OCI-M2 (cell line): Measurements from ENCODE around the gene SURF1.

ENCODE experiments used
- DNase-seq: peaks from one replicate; lab custom pipeline; 2025; ENCODE audit not compliant: unreplicated experiment; lab: John Stamatoyannopoulos, UW

Gene SURF1

DNA sequence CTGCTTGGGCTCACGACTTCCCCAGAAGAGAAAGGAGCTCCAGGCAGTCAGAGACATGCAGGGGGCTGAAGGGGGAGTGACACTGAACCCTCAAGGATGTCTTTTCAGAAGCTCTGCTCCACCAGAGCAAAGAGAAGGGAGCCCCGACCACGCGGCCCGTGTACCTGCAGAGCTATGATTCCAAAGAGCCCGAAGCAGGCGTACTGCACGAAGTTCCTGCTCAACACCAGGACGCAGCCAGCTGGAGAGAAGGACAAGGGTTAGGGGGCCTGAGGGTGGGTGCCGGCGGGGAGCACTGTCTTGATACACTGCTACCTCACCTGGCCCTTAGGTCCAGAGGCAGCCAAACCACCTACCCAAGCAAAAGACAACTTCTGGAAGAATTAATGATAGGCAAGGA is 10.1 kb upstream of the SURF1 start:
- no peak for DNase-seq

GRCh38 chr9:133362359-133363044 is 6.2 kb upstream of the SURF1 start:
- no peak for DNase-seq

DNA sequence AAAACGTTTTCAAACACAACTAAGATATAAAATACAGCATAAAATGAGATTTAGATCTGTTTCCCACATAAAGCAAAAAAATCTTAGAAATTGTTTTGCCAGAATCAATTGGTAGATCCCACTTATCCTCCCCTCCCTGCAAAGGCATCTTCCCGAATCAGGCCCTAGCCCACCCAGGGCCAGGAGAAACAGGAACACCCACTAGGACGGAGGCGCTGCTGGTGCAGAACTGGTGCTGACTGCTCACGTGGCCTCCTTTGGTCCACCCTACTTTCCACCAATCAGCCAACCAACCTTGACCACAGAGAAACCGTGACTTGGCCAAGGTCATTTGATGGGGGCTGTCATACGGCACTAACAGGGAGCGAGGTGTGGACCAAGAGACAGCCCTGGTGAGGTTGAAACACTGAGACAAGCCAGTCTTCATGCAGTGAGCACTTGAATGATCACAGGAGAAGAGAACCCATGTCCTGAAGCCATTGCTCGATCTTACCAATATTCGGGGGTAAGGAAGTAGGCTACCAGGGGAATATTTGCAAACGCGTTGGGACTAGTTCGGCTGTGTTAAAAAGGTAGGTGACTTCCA is 5.3 kb upstream of the SURF1 start:
- DNase-seq = no peak

DNA sequence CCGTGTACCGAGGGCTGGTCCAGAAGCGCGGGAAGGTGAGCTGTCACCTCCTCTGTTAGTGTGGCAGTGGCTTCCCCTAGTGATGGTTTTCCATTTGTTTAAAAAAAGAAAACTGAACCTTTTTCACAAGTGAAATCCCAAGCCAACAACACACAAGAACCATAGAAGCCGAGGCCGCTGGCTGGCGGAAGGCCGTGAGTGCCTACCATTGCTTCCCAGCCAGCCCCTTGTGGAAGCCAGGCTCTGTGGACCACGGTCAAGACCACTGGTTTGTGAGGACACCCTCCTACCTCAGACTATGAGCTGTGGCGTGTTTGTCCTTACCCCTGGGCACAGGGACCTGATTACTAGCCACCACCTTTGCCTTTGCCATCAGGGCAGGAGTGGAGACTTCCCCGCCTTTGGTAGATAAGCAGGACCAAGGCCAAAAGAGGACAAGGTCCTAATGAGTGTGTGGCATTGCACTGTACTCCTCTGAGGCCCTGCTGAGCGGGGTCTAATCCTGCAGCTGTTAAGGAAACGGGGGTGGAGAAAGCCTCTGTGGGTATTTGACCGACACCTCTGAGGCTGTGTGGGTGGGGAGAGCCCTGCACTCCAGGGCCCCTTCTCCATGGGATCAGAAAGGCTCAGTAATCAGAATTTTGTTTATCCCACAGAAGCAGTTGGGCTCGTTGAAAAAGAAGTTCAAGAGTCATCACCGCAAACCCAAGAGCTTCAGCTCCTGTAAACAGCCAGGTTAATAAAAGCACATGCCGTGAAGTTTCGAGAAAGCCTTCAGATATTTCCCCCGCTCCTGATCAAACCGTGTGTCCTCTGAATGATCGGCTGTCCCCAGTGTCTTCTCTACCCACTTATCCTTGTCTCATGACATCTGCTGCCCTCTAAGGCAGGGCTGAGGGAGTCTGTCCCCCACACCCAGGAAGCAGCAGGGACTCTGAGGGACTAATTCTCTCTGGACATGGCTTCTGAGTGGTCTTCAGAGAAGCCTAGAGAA is 4.4 kb upstream of the SURF1 start:
- DNase-seq = no peak

- DNase-seq = no peak
Measured at GRCh38 chr9:133359399-133360175, 3.3 kb upstream of the SURF1 start.

DNA sequence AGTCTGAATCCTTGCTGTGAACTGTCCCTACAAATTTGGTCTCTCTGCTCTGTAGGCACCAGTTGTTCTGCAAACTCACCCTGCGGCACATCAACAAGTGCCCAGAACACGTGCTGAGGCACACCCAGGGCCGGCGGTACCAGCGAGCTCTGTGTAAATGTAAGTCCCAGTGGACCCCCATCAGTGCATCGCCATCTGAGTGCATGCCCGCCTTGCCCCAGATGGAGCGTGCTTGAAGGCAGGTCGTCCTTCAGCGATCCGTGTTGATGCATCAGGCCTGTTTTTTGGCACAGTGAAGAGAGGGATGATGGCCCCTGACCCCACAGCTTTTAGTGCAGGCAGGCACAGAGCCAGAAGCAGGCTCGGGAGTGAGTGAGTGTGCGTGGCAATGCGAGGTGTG is 1.4 kb upstream of the SURF1 start:
- no peak for DNase-seq

- DNase-seq = no peak
Measured at GRCh38 chr9:133355881-133356357, 368 bp downstream of the SURF1 start.

GRCh38 chr9:133354766-133355165 is 1.5 kb downstream of the SURF1 start:
- no peak for DNase-seq

DNA sequence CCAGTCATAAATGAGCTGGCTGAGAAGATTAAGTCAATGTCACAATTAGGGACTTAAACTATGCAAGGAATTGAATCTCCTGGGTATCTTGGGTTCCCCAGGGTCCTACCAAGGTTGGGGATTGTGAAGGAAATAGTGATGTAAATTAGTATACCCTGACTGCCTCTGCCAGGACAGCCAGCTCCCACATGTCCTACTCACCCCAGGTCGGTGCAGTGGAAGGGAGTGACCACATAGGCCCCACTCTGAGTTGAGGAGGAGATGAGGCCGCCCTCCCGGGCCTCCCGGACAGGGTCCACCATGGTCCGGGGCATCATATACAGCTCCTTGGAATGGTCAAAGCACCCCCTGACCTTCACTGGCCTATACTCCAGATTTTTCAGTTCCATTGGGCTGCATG is 2.7 kb downstream of the SURF1 start:
- no peak for DNase-seq

GRCh38 chr9:133352635-133353340 is 3.5 kb downstream of the SURF1 start:
- no peak for DNase-seq

GRCh38 chr9:133351908-133352634 is 4.2 kb downstream of the SURF1 start:
- peak; percentile 48 for DNase-seq

GRCh38 chr9:133351526-133351907 is 4.8 kb downstream of the SURF1 start:
- DNase-seq = no peak

DNA sequence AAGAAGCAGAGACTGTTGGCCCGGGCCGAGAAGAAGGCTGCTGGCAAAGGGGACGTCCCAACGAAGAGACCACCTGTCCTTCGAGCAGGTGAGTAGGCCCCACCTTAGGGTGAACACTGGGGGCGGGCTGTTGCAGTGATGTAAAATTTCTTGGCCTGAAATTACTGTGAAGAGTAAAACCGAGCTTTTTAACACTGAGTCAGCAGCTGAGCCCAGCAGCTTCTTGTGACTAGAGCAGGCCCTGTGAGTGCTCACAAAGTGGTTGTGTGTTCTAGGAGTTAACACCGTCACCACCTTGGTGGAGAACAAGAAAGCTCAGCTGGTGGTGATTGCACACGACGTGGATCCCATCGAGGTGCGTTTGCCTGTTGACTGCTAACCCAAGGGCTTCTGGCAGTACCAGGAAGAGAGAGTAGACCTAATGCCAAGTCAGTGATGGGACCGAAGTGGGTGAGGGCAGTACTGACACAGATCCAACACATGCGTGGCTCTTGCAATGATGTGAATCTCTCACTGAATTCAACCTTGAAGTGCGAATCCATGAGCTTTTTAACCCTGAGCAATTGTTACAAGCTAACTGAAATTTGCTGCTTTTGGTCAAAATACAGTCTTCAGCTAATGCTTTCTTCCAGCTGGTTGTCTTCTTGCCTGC is 6.2 kb downstream of the SURF1 start:
- DNase-seq = no peak

GRCh38 chr9:133348718-133349573 is 7.3 kb downstream of the SURF1 start:
- DNase-seq = no peak

- DNase-seq = peak; percentile 77
Measured at GRCh38 chr9:133347985-133348717, 8.1 kb downstream of the SURF1 start, which contains the start of the genes MED22 and RPL7A. TSS of gene MED22 (minus strand) at chr9:133348131. CDS start at chr9:133346662, 1,469 bp downstream. TSS of gene RPL7A (plus strand) at chr9:133348218. CDS start at chr9:133348244, 26 bp downstream.

GRCh38 chr9:133347515-133347984 is 8.7 kb downstream of the SURF1 start:
- no peak for DNase-seq
